GM12875 (cell line): Measurements from ENCODE around the gene COL8A1.

Experiments used
- H3K4me3 ChIP-seq: one replicate; pipeline ENCODE4 v1.5.1; 2011; ENCODE audit warnings: low read depth, low read length, control low read depth
- CTCF ChIP-seq: IDR thresholded peaks from 2 replicates; pipeline ENCODE4 v1.5.1; 2011; ENCODE audit warnings: low read depth, mild to moderate bottlenecking, control low read depth, inconsistent platforms, low read length, moderate library complexity, borderline replicate concordance; ENCODE audit not compliant: insufficient read depth

Gene COL8A1

GRCh38 chr3:99810403-99810802 lies 172.0 kb downstream of the COL8A1 start:
- TF ChIP-seq CTCF: no peak
- no peak overlapping the region for H3K4me3 ChIP-seq

GRCh38 chr3:99817047-99817436 lies 178.6 kb downstream of the COL8A1 start:
- peak overlapping the region; percentile 67 for H3K4me3 ChIP-seq
- TF ChIP-seq CTCF: no peak

GRCh38 chr3:99817437-99818240 lies 179.2 kb downstream of the COL8A1 start, which contains the start of gene CMSS1:
TSS of gene CMSS1 (plus strand) at chr3:99817862.
- H3K4me3 ChIP-seq: peak within 1 kb of the TSS; percentile 67
- peak; percentile 36; the same call in 1 of the 2 replicates for TF ChIP-seq CTCF

- TF ChIP-seq CTCF: no peak
- no peak overlapping the region for H3K4me3 ChIP-seq
Measured at GRCh38 chr3:99818818-99819217, 180.4 kb downstream of the COL8A1 start.

GRCh38 chr3:99823723-99824711 lies 185.6 kb downstream of the COL8A1 start:
- H3K4me3 ChIP-seq: no peak overlapping the region
- no peak for TF ChIP-seq CTCF

GRCh38 chr3:99825004-99825640 lies 186.7 kb downstream of the COL8A1 start:
- H3K4me3 ChIP-seq: no peak overlapping the region
- no peak for TF ChIP-seq CTCF
